ENCODE data around the gene PLPP3. TPM values are rescaled to one million over a fixed set of nuclear protein-coding genes. Genes with fewer than 3 reads are reported as not detected.

The PLPP3 gene
- total RNA-seq, 2 donors from 2014 or later, result not detected

DNA sequence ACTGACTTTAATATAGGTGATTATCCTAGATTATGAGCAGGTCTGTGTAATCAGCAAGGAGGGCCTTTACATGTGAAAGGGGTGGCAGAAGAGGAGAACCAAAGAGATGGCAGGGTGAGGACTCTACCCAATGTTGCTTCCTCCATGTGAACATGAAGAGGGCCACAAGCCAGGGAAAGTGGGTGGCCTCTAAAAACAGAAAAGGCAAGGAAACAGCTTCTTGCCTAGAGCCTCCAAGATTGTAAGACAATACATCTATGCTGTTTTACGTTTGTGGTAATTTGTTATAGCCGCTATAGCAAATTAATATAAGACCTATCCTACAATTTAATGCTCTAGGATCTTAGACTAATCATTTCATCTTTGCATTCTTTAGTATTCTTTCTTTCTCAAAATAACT lies 85.5 kb downstream of the PLPP3 start:
- H3K4me3 Mint-ChIP-seq, result no peak overlapping the region
- H3K9me3 Mint-ChIP-seq, result peaks cover 4% of the 10 kb centered on the region
- no peak overlapping the region for H3K27ac Mint-ChIP-seq
- no peak for ATAC-seq (replicated peaks)
- H3K36me3 Mint-ChIP-seq (ENCODE audit: low read depth), result no peaks in the 10 kb centered on the region
- no peaks in the 10 kb centered on the region for H3K4me1 Mint-ChIP-seq
- peaks cover 9% of the 10 kb centered on the region for H3K27me3 Mint-ChIP-seq

DNA sequence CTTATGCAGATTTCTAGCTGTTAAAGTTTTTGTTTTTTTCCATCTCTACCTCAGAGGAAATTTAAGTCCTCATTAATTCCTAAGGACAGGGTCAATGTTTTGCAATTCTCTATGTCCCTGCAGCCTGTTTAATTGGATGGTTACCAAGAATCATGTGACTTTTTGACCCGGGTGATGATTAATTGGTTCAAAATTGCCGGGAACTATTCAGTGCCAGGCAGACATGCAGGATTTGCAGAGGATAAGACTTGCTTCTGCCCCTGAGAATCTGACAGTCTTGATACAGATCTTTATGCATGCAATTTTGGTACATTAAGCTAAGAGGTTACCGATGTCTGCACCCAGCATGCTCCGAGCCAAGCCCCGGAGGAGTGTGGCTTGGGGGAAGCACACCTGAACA lies 87.9 kb downstream of the PLPP3 start:
- H3K36me3 Mint-ChIP-seq (ENCODE audit: low read depth), result no peaks in the 10 kb centered on the region
- H3K27me3 Mint-ChIP-seq, result peaks cover 5% of the 10 kb centered on the region
- H3K9me3 Mint-ChIP-seq, result peaks cover 4% of the 10 kb centered on the region
- no peaks in the 10 kb centered on the region for H3K4me1 Mint-ChIP-seq
- no peak overlapping the region for H3K27ac Mint-ChIP-seq
- no peak overlapping the region for H3K4me3 Mint-ChIP-seq
- no peak for ATAC-seq (replicated peaks)

DNA sequence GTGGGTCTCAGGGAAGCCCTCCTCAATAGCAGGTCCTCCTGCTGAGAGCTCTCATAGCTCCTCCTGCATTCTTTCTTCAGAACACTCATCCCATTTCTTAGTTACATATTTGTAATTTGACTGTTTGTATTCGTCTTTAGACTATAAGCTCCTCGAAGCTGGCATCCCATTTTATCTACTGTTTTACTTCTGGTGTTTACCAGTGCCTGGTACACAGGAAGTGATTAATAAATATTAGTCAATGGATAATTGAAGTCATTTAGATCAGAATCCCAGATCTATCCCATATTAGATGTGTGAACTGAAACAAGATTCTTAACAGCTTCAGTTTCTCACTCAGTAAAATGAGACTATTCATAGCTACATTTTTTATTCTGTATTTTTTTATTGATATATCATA lies 88.7 kb downstream of the PLPP3 start:
- no peak overlapping the region for H3K4me3 Mint-ChIP-seq
- H3K4me1 Mint-ChIP-seq, result no peaks in the 10 kb centered on the region
- ATAC-seq (replicated peaks), result no peak
- peaks cover 4% of the 10 kb centered on the region for H3K9me3 Mint-ChIP-seq
- H3K36me3 Mint-ChIP-seq (ENCODE audit: low read depth), result no peaks in the 10 kb centered on the region
- no peak overlapping the region for H3K27ac Mint-ChIP-seq
- peaks cover 6% of the 10 kb centered on the region for H3K27me3 Mint-ChIP-seq

GRCh38 chr1:56489695-56490094 lies 89.7 kb downstream of the PLPP3 start:
- no peaks in the 10 kb centered on the region for H3K4me1 Mint-ChIP-seq
- no peak for ATAC-seq (replicated peaks)
- H3K27ac Mint-ChIP-seq, result no peak overlapping the region
- H3K9me3 Mint-ChIP-seq, result peaks cover 8% of the 10 kb centered on the region
- H3K27me3 Mint-ChIP-seq, result peaks cover 9% of the 10 kb centered on the region
- H3K4me3 Mint-ChIP-seq, result no peak overlapping the region
- no peaks in the 10 kb centered on the region for H3K36me3 Mint-ChIP-seq (ENCODE audit: low read depth)

DNA sequence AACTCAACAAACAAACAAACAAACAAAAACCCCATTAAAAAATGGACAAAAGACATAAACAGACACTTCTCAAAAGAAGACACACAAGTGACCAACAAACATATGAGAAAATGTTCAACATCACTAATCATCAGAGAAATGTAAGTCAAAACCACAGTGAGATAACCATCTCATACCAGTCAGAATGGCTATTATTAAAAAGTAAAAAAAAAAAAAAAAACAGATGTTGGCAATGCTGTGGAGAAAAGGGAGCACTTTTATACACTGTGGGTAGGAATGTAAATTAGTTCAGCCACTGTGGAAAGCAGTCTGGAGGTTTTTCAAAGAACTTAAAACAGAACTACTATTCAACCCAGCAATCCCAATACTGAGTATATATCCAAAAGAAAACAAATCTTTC lies 94.7 kb downstream of the PLPP3 start:
- ATAC-seq (replicated peaks), result no peak
- H3K4me3 Mint-ChIP-seq, result no peak overlapping the region
- H3K27me3 Mint-ChIP-seq, result peaks cover 29% of the 10 kb centered on the region

GRCh38 chr1:56483104-56483503 lies 96.3 kb downstream of the PLPP3 start:
- no peaks in the 10 kb centered on the region for H3K36me3 Mint-ChIP-seq (ENCODE audit: low read depth)
- H3K4me1 Mint-ChIP-seq, result no peaks in the 10 kb centered on the region
- H3K27ac Mint-ChIP-seq, result no peak overlapping the region
- no peak for ATAC-seq (replicated peaks)
- H3K9me3 Mint-ChIP-seq, result peaks cover 9% of the 10 kb centered on the region
- peaks cover 40% of the 10 kb centered on the region for H3K27me3 Mint-ChIP-seq
- no peak overlapping the region for H3K4me3 Mint-ChIP-seq

More for the DNA sequence above, 94.7 kb downstream of the PLPP3 start:
- no peak overlapping the region for H3K27ac Mint-ChIP-seq
- H3K36me3 Mint-ChIP-seq (ENCODE audit: low read depth), result no peaks in the 10 kb centered on the region
- no peaks in the 10 kb centered on the region for H3K4me1 Mint-ChIP-seq
- peaks cover 4% of the 10 kb centered on the region for H3K9me3 Mint-ChIP-seq

DNA sequence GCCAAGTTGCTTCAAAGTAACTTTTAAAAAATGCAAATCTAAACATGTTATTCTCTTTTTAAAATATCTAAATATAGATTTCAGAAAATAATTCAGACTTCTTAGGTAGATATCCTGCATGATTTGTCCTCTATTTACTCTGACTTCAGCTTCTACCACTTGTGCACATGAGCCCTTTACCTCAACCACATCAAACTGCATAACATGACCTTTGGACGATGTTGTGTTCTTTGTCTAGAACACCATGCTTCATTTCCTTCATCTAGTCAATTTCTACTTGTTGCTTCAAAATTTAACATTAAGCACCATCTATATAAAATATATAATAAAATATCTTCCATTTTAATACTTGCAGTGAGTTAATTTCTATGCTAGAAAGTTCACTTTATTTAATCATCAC lies 96.9 kb downstream of the PLPP3 start:
- no peak overlapping the region for H3K27ac Mint-ChIP-seq
- H3K4me1 Mint-ChIP-seq, result no peaks in the 10 kb centered on the region
- H3K9me3 Mint-ChIP-seq, result peaks cover 9% of the 10 kb centered on the region
- ATAC-seq (replicated peaks), result no peak
- peaks cover 40% of the 10 kb centered on the region for H3K27me3 Mint-ChIP-seq
- no peaks in the 10 kb centered on the region for H3K36me3 Mint-ChIP-seq (ENCODE audit: low read depth)
- no peak overlapping the region for H3K4me3 Mint-ChIP-seq

DNA sequence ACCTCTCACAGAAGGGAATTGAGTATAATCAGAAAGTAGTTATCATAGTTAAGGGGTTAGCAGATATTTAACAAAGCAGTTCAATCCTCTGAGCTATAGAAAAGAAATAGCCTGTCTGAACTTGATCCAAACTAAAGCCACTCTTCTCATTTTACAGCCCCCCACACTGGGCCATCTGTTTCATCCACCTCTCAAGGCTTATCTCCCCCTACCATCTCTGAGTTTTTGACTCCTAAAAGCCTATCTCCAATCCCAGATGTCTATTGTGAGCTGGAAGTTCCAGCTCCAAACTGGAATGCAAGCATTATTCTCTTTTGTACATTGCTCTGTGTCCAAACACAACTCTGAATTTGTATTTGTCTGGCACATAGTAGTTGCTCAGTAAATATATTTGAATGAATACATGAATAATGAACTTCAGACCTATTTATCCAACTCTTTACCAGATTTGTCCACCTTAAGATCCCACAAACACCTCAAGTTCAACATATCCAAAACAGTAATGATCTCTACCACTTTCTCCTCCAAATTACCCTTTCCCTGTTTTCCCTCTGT lies 98.1 kb downstream of the PLPP3 start:
- no peak for ATAC-seq (replicated peaks)

DNA sequence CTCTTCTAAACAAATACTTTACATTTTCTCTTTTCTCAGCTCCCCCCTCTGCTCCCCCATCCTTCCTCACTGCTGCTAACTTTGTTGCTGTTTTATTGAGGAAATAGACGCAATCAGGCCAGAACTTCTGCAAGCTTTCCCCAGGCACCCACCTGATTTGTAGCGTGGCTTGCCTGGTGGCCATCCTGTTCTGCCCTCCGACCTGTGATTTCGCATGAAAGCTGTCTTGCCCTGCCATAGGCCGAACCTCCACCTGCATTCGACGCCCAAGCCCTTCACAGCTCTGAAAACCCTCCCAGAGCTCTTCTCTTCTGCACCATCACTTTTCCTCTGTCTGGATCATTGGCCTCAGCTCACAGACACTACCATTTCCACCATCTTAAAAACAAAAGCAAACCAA lies 100.6 kb downstream of the PLPP3 start:
- Mint-ChIP-seq H3K9me3 (peaks cover 5% of the 10 kb centered on the region), H3K4me1 (no peaks in the 10 kb centered on the region), H3K4me3 (no peak overlapping the region), H3K27me3 (peaks cover 49% of the 10 kb centered on the region), H3K27ac (no peak overlapping the region), H3K36me3 (ENCODE audit: low read depth) (no peaks in the 10 kb centered on the region)
- ATAC-seq (replicated peaks), result no peak

More for the DNA sequence above, 98.1 kb downstream of the PLPP3 start:
- H3K27ac Mint-ChIP-seq, result no peak overlapping the region
- H3K9me3 Mint-ChIP-seq, result peaks cover 9% of the 10 kb centered on the region
- no peaks in the 10 kb centered on the region for H3K4me1 Mint-ChIP-seq
- no peak overlapping the region for H3K4me3 Mint-ChIP-seq
- no peaks in the 10 kb centered on the region for H3K36me3 Mint-ChIP-seq (ENCODE audit: low read depth)
- peaks cover 49% of the 10 kb centered on the region for H3K27me3 Mint-ChIP-seq

DNA sequence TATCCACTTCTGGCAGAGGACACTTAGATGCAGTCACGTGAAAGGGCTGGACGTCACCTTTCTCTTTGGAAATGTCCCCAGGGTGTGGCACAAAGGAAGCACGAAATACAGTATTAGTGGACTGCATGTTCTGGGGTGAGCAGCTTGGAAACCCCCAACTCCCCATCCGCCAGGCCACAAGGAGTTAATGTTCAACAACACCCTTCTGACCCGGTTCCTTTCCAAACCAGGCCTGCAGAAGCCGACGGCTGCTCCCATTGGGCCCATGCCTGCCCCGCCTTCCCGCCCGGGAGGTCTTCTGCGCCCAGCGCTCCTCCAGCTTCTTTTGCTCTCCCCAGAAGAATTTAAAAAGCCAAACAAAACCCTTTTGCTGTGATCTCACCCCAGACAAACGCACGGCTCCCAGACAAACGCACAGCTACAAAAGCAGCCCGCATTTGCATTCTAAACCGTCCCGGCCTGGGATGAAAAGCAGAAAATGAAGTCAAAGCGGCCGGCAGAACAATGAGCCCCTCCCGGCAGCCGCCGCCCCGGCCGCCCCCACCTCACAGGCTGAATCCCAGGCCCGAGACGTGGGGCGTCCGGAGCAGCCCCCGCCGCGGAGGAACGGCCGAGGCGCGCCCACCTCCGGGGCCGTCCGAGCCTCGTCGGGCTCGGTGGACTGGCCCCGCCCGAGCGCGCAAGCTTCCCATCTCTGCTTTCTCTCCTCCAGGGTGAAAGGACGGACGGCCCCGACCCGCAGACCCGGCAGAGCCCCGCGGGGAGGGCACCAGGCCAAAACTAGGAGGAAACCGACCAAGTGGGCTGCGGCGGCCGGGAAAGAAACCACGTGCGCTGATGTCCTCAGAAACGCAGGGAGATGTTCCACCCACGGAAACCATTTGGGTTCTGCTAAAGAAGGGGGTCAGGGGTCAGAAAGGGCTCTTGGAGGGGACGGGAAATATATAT lies 101.9 kb downstream of the PLPP3 start:
- H3K27ac Mint-ChIP-seq, result no peak overlapping the region
- no peak for ATAC-seq (replicated peaks)
- no peaks in the 10 kb centered on the region for H3K4me1 Mint-ChIP-seq
- peaks cover 5% of the 10 kb centered on the region for H3K9me3 Mint-ChIP-seq
- peaks cover 43% of the 10 kb centered on the region for H3K27me3 Mint-ChIP-seq
- H3K4me3 Mint-ChIP-seq, result no peak overlapping the region
- no peaks in the 10 kb centered on the region for H3K36me3 Mint-ChIP-seq (ENCODE audit: low read depth)

DNA sequence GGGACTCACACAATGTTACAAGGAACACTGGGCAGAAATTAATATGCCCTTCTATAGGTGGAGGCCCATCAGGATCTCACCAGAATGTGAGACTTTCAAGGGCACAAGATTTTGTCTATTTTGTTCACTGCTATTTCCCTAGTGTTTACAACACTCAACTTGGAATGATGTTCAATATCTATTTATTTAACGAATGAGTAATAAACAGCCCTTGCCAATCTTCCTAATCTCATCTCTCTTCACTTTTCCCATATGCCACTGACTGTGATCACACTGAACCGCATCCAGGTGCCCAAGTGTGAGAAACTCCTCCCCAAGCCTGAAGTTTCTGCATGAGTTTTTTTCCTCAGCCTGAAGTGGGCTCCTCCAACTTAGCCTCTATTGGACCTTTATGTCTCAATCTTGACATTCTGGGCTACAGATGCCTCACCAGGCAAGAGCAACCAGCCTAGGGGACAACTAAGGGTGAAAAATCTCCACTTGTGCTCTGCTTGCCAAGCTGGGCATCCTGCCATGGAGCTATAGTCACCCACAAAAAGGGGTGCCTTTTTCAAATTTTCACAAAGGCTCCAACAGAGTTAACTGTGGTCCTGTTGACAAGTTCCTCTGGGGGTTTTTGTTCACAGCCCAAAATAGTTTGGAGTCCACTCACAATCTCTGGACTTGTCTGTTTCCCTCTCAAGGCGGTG lies 105.6 kb downstream of the PLPP3 start:
- Mint-ChIP-seq H3K4me3 (no peak overlapping the region), H3K4me1 (no peaks in the 10 kb centered on the region), H3K27me3 (peaks cover 36% of the 10 kb centered on the region), H3K27ac (no peak overlapping the region), H3K9me3 (peaks cover 2% of the 10 kb centered on the region), H3K36me3 (ENCODE audit: low read depth) (no peaks in the 10 kb centered on the region)
- no peak for ATAC-seq (replicated peaks)

GRCh38 chr1:56472860-56473259 lies 106.5 kb downstream of the PLPP3 start:
- Mint-ChIP-seq H3K36me3 (ENCODE audit: low read depth) (no peaks in the 10 kb centered on the region), H3K27ac (no peak overlapping the region), H3K27me3 (peaks cover 31% of the 10 kb centered on the region), H3K9me3 (no peaks in the 10 kb centered on the region), H3K4me3 (no peak overlapping the region), H3K4me1 (no peaks in the 10 kb centered on the region)
- no peak for ATAC-seq (replicated peaks)

DNA sequence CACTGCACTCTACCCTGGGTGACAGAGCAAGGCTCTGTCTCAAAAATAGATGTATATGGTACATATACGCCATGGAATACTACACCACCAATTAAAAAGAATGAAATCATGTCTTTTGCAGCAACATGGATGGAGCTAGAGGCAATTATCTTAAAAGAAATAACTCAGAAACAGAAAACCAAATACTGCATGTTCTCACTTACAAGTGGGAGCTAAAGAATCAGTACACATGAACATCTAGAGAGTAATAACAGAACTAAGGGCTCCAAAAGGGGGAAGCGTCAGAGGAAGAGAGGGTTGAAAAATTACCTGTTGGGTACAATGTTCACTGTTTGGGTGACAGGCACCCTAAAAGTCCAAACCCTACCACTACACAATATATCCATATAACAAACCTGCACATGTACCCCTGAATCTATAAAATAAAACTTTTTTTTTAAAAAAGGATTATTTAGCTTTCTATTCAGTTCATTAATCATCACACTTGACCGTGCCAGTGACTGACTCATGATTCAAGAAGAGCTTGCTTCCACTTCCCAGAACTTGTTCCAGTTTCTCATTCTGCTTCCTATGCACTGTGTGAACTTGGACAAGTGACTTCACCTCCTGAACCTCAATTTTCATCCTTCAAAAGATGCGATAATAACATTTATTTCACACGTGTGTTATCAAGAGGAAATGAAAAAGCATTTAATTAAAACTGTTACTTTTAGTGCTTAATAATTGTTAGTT lies 109.6 kb downstream of the PLPP3 start:
- Mint-ChIP-seq H3K27ac (no peak overlapping the region), H3K4me1 (no peaks in the 10 kb centered on the region), H3K27me3 (peaks cover 23% of the 10 kb centered on the region), H3K36me3 (ENCODE audit: low read depth) (no peaks in the 10 kb centered on the region), H3K4me3 (no peak overlapping the region), H3K9me3 (no peaks in the 10 kb centered on the region)
- no peak for ATAC-seq (replicated peaks)

- peaks cover 23% of the 10 kb centered on the region for H3K27me3 Mint-ChIP-seq
- H3K4me3 Mint-ChIP-seq, result no peak overlapping the region
- H3K9me3 Mint-ChIP-seq, result no peaks in the 10 kb centered on the region
- ATAC-seq (replicated peaks), result no peak
- no peak overlapping the region for H3K27ac Mint-ChIP-seq
- no peaks in the 10 kb centered on the region for H3K4me1 Mint-ChIP-seq
- no peaks in the 10 kb centered on the region for H3K36me3 Mint-ChIP-seq (ENCODE audit: low read depth)
These were observed 110.8 kb downstream of the PLPP3 start for GRCh38 chr1:56468518-56468917.
